GM23338 (cell line): Measurements from ENCODE around the gene CHAF1B. TPM values are rescaled to one million over a fixed set of nuclear protein-coding genes. Genes with fewer than 3 reads are reported as not detected.

ENCODE experiments used
- ATAC-seq: fragments of 200-7000 bp; cut with Tn5 transposase; 3 replicates; pipeline ENCODE4 v1.9.1; 2020
- DNase-seq: peaks from one replicate; pipeline ENCODE4 v3.0.0-alpha.2; 2015; ENCODE audit warnings: low spot score
- H2AFZ ChIP-seq: fragments of 200-600 bp; sonication (generic); 2 replicates; pipeline ENCODE4 v1.8.0; 2016; ENCODE audit warnings: antibody characterized with exemption, mild to moderate bottlenecking, moderate library complexity
- H3F3A ChIP-seq: fragments of 200-600 bp; sonication (generic); replicated peaks from 2 replicates; pipeline ENCODE4 v1.8.0; 2017; ENCODE audit warnings: antibody characterized with exemption, mixed run types, low read depth
- H3K27ac ChIP-seq: fragments of 200-600 bp; sonication (generic); 2 replicates; pipeline ENCODE4 v1.6.1; 2016; ENCODE audit warnings: low read depth
- H3K27me3 ChIP-seq: fragments of 200-600 bp; sonication (generic); 2 replicates; pipeline ENCODE4 v1.8.0; 2016; ENCODE audit warnings: mild to moderate bottlenecking, mixed run types, moderate library complexity; ENCODE audit not compliant: insufficient read depth
- H3K36me3 ChIP-seq: fragments of 200-600 bp; sonication (generic); 2 replicates; pipeline ENCODE4 v1.8.0; 2016; ENCODE audit warnings: mild to moderate bottlenecking; ENCODE audit not compliant: insufficient read depth
- H3K4me1 ChIP-seq: fragments of 200-600 bp; sonication (generic); 2 replicates; pipeline ENCODE4 v1.8.0; 2016; ENCODE audit warnings: mild to moderate bottlenecking, moderate library complexity; ENCODE audit not compliant: insufficient read depth
- H3K4me2 ChIP-seq: fragments of 200-600 bp; sonication (generic); 2 replicates; pipeline ENCODE4 v1.7.1; 2017; ENCODE audit warnings: mixed run types
- H3K4me3 ChIP-seq: fragments of 200-600 bp; sonication (generic); 2 replicates; pipeline ENCODE4 v1.6.1; 2016; ENCODE audit warnings: mixed run types
- H3K79me2 ChIP-seq: fragments of 200-600 bp; sonication (generic); replicated peaks from 2 replicates; pipeline ENCODE4 v1.8.0; 2017; ENCODE audit warnings: mild to moderate bottlenecking; ENCODE audit not compliant: insufficient read depth
- H3K9me2 ChIP-seq: fragments of 200-600 bp; sonication (generic); 2 replicates; pipeline ENCODE4 v1.8.0; 2017; ENCODE audit not compliant: insufficient read depth
- H4K20me1 ChIP-seq: fragments of 200-600 bp; sonication (generic); replicated peaks from 2 replicates; pipeline ENCODE4 v1.8.0; 2017; ENCODE audit warnings: mild to moderate bottlenecking; ENCODE audit not compliant: insufficient read depth
- H3K27ac Mint-ChIP-seq: 2 replicates; pipeline ENCODE4 v1.8.0; 2020; ENCODE audit warnings: inconsistent platforms, mild to moderate bottlenecking, moderate library complexity, mixed read lengths
- H3K27me3 Mint-ChIP-seq: 3 replicates; pipeline ENCODE4 v1.8.0; 2022; ENCODE audit warnings: low read depth, mild to moderate bottlenecking, moderate library complexity, mixed read lengths, inconsistent platforms; ENCODE audit not compliant: insufficient read depth, poor library complexity
- H3K36me3 Mint-ChIP-seq: 3 replicates; pipeline ENCODE4 v1.8.0; 2021; ENCODE audit warnings: low read depth, mild to moderate bottlenecking, inconsistent platforms, moderate library complexity, mixed read lengths
- H3K4me1 Mint-ChIP-seq: 3 replicates; pipeline ENCODE4 v1.8.0; 2020; ENCODE audit warnings: mild to moderate bottlenecking, inconsistent platforms, mixed read lengths
- H3K4me3 Mint-ChIP-seq: 3 replicates; pipeline ENCODE4 v1.8.0; 2021; ENCODE audit warnings: moderate library complexity, mild to moderate bottlenecking, inconsistent platforms, mixed read lengths
- H3K9me3 Mint-ChIP-seq: 3 replicates; pipeline ENCODE4 v1.8.0; 2020; ENCODE audit warnings: moderate library complexity, mild to moderate bottlenecking, inconsistent platforms, mixed read lengths
- CREB1 ChIP-seq: fragments of 250-450 bp; sonication (Bioruptor Pico); IDR thresholded peaks from 2 replicates; pipeline ENCODE4 v1.5.0; 2020; ENCODE audit warnings: low read depth, mild to moderate bottlenecking, moderate library complexity
- EZH2 ChIP-seq: fragments of 200-600 bp; sonication (generic); IDR thresholded peaks from one replicate; pipeline ENCODE4 v1.8.0; 2017; ENCODE audit warnings: antibody characterized with exemption, mild to moderate bottlenecking, low read depth; ENCODE audit not compliant: unreplicated experiment
- EZH2phosphoT487 ChIP-seq: fragments of 200-600 bp; sonication (generic); IDR thresholded peaks from one replicate; pipeline ENCODE4 v1.8.1; 2018; ENCODE audit warnings: antibody characterized with exemption; ENCODE audit not compliant: unreplicated experiment
- NANOG ChIP-seq: IDR thresholded peaks from 2 replicates; pipeline ENCODE4 v1.6.1; 2016; ENCODE audit warnings: antibody characterized with exemption, borderline replicate concordance
- STAT1 ChIP-seq: IDR thresholded peaks from one replicate; pipeline ENCODE4 v1.6.1; 2016; ENCODE audit warnings: antibody characterized with exemption; ENCODE audit not compliant: unreplicated experiment
- ZNF114 ChIP-seq: fragments of 250-450 bp; sonication (Bioruptor Pico); IDR thresholded peaks from 2 replicates; pipeline ENCODE4 v1.5.0; 2020; ENCODE audit warnings: mild to moderate bottlenecking, moderate library complexity
- ZNF331 ChIP-seq: fragments of 250-450 bp; sonication (Bioruptor Pico); IDR thresholded peaks from 2 replicates; pipeline ENCODE4 v1.5.0; 2020; ENCODE audit warnings: low read depth, mild to moderate bottlenecking, moderate library complexity
- polyA plus RNA-seq: library from polyadenylated mRNA; unstranded; fragments of >200 nt; fragmentation: Nextera tagmentation; extraction: Ambion mirVana; gene quantifications from 2 replicates; pipeline ENCODE4 v1.2.1, GENCODE V29; 2016
- total RNA-seq: library from RNA; depleted of rRNA; stranded (reverse); fragments of >200 nt; shearing (Covaris generic); gene quantifications from 2 replicates; pipeline ENCODE4 v1.2.3, GENCODE V29; 2014
- TF ChIP-seq, protein P1 (sequence below), 2 experiments: fragments of 200-600 bp in 1 of 2; sonication (generic) in 1 of 2; conservative IDR thresholded peaks; 2 replicates each; pipeline versions ENCODE4 v1.5.1 to v1.6.1; 2016 to 2017; ENCODE audit warnings: antibody characterized with exemption in 2 of 2, low read depth in 2 of 2, mild to moderate bottlenecking in 2 of 2, moderate library complexity in 1 of 2
- TF ChIP-seq, protein P2 (sequence below): IDR thresholded peaks from one replicate; pipeline ENCODE4 v1.6.1; 2018; ENCODE audit warnings: antibody characterized with exemption; ENCODE audit not compliant: unreplicated experiment
- TF ChIP-seq, protein P3 (sequence below): IDR thresholded peaks from 2 replicates; pipeline ENCODE4 v1.6.1; 2016; ENCODE audit warnings: antibody characterized with exemption

Gene CHAF1B
- total and polyA plus RNA-seq, 2 experiments from 2014 or later, result 7.9 to 13.1 TPM

DNA sequence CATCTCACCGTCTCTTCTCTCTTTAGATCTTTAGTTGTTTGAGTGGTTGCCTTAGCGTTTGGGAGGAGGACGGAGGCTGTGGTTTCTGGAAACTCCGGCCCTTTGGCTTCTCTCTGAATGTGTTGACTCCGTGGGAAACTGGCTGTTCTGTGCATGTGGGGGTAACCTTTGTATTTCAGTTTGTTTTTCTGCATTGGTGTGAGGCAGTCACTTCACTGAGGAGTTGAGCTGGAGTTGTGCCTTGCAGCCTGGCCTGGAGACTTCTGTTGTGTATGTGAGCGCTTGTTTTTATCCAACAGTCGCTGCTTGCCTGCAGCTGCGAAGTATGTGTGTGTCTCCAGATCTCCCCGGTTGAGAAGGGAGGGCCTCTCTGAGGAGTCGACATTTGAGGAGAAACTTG lies 61.1 kb downstream of the CHAF1B start:
- Histone ChIP-seq H3K4me2 (no peak overlapping the region), H2AFZ (peak overlapping the region; percentile 97), H3K27ac (no peak overlapping the region), H3K36me3 (no peaks in the 10 kb centered on the region), H3F3A (no peaks in the 10 kb centered on the region), H3K9me2 (no peaks in the 10 kb centered on the region), H3K27me3 (no peaks in the 10 kb centered on the region), H3K4me3 (no peak overlapping the region), H4K20me1 (no peaks in the 10 kb centered on the region), H3K4me1 (no peaks in the 10 kb centered on the region), H3K79me2 (no peaks in the 10 kb centered on the region)
- H3K27ac Mint-ChIP-seq, result no peak overlapping the region; the same call in 1 of the 2 replicates
- peaks cover 4% of the 10 kb centered on the region; the same call in 1 of the 3 replicates for H3K4me1 Mint-ChIP-seq
- no peaks in the 10 kb centered on the region for H3K36me3 Mint-ChIP-seq
- TF ChIP-seq, protein P1, sequence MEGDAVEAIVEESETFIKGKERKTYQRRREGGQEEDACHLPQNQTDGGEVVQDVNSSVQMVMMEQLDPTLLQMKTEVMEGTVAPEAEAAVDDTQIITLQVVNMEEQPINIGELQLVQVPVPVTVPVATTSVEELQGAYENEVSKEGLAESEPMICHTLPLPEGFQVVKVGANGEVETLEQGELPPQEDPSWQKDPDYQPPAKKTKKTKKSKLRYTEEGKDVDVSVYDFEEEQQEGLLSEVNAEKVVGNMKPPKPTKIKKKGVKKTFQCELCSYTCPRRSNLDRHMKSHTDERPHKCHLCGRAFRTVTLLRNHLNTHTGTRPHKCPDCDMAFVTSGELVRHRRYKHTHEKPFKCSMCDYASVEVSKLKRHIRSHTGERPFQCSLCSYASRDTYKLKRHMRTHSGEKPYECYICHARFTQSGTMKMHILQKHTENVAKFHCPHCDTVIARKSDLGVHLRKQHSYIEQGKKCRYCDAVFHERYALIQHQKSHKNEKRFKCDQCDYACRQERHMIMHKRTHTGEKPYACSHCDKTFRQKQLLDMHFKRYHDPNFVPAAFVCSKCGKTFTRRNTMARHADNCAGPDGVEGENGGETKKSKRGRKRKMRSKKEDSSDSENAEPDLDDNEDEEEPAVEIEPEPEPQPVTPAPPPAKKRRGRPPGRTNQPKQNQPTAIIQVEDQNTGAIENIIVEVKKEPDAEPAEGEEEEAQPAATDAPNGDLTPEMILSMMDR (conservative IDR thresholded peaks at IDR 0.05; ENCODE audit: low read depth in 2 of 2), result no peak
- H3K27me3 Mint-ChIP-seq, result peaks cover 2% of the 10 kb centered on the region
- ATAC-seq (no peak), DNase-seq (no peak)
- H3K9me3 Mint-ChIP-seq, result no peaks in the 10 kb centered on the region
- H3K4me3 Mint-ChIP-seq, result no peak overlapping the region

DNA sequence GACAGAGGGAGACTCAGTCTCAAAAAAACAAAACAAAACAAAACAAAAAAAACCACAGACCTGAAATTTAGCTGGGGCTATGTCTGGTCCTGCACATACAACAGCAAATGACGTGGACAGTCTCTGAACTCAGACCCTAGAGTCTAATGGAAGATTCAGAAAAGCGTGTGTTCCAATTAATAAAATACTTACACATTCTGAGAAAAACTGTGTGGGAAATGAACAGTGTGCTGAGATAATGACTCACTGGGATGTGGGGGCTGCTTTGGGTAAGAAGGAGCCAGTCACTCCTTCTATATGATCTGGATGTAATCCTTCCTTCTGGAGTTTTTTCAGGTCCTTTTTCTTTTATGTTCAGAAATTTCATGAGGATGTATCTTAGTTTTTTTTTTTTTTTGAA lies 65.3 kb downstream of the CHAF1B start:
- Histone ChIP-seq H3K36me3 (no peaks in the 10 kb centered on the region), H3F3A (no peaks in the 10 kb centered on the region), H3K4me1 (peaks cover 13% of the 10 kb centered on the region), H3K9me2 (no peaks in the 10 kb centered on the region), H4K20me1 (no peaks in the 10 kb centered on the region), H3K27ac (no peak overlapping the region), H3K4me3 (no peak overlapping the region), H3K79me2 (no peaks in the 10 kb centered on the region), H3K27me3 (no peaks in the 10 kb centered on the region), H3K4me2 (no peak overlapping the region), H2AFZ (no peak overlapping the region)
- H3K27ac Mint-ChIP-seq, result no peak overlapping the region
- DNase-seq, result no peak
- no peaks in the 10 kb centered on the region for H3K36me3 Mint-ChIP-seq
- ATAC-seq, result no peak
- no peak overlapping the region for H3K4me3 Mint-ChIP-seq
- peaks cover 20% of the 10 kb centered on the region for H3K4me1 Mint-ChIP-seq
- no peaks in the 10 kb centered on the region for H3K9me3 Mint-ChIP-seq
- TF ChIP-seq EZH2 (no peak), STAT1 (no peak)
- TF ChIP-seq, protein P2, sequence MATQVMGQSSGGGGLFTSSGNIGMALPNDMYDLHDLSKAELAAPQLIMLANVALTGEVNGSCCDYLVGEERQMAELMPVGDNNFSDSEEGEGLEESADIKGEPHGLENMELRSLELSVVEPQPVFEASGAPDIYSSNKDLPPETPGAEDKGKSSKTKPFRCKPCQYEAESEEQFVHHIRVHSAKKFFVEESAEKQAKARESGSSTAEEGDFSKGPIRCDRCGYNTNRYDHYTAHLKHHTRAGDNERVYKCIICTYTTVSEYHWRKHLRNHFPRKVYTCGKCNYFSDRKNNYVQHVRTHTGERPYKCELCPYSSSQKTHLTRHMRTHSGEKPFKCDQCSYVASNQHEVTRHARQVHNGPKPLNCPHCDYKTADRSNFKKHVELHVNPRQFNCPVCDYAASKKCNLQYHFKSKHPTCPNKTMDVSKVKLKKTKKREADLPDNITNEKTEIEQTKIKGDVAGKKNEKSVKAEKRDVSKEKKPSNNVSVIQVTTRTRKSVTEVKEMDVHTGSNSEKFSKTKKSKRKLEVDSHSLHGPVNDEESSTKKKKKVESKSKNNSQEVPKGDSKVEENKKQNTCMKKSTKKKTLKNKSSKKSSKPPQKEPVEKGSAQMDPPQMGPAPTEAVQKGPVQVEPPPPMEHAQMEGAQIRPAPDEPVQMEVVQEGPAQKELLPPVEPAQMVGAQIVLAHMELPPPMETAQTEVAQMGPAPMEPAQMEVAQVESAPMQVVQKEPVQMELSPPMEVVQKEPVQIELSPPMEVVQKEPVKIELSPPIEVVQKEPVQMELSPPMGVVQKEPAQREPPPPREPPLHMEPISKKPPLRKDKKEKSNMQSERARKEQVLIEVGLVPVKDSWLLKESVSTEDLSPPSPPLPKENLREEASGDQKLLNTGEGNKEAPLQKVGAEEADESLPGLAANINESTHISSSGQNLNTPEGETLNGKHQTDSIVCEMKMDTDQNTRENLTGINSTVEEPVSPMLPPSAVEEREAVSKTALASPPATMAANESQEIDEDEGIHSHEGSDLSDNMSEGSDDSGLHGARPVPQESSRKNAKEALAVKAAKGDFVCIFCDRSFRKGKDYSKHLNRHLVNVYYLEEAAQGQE, result no peak
- peaks cover 6% of the 10 kb centered on the region for H3K27me3 Mint-ChIP-seq

DNA sequence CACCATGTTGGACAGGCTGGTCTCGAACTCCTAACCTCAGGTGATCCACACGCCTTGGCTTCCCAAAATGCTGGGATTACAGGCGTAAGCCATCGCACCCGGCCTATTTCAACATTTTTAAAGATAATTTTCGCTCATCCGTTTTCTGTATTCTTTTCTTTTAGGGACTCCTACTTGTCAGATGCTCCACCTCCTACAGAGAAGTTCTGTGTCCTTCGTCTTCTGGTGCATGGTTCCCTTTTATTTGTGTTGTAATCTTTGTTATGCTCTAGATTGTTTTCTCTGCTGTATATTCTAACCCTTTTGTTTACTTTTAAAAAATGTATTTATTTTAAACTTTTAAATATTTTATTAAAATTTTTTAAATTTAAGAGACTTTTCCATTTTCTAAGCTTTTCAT lies 66.3 kb downstream of the CHAF1B start:
- H3K9me3 Mint-ChIP-seq, result no peaks in the 10 kb centered on the region
- Histone ChIP-seq H3F3A (no peaks in the 10 kb centered on the region), H3K27ac (no peak overlapping the region), H3K4me3 (no peak overlapping the region), H3K4me2 (no peak overlapping the region), H4K20me1 (no peaks in the 10 kb centered on the region), H3K79me2 (no peaks in the 10 kb centered on the region), H3K27me3 (no peaks in the 10 kb centered on the region), H3K36me3 (no peaks in the 10 kb centered on the region), H3K9me2 (no peaks in the 10 kb centered on the region), H2AFZ (no peak overlapping the region), H3K4me1 (peaks cover 13% of the 10 kb centered on the region)
- DNase-seq (no peak), ATAC-seq (no peak)
- no peaks in the 10 kb centered on the region for H3K36me3 Mint-ChIP-seq
- H3K27ac Mint-ChIP-seq, result no peak overlapping the region
- H3K27me3 Mint-ChIP-seq, result peaks cover 5% of the 10 kb centered on the region
- H3K4me3 Mint-ChIP-seq, result no peak overlapping the region
- peaks cover 18% of the 10 kb centered on the region for H3K4me1 Mint-ChIP-seq
- TF ChIP-seq EZH2 (no peak), EZH2phosphoT487 (no peak), ZNF331 (CRISPR knock-in tag) (no peak), CREB1 (CRISPR knock-in tag) (no peak), NANOG (no peak), ZNF114 (no peak)
- TF ChIP-seq, protein P2, result no peak
- TF ChIP-seq, protein P3, sequence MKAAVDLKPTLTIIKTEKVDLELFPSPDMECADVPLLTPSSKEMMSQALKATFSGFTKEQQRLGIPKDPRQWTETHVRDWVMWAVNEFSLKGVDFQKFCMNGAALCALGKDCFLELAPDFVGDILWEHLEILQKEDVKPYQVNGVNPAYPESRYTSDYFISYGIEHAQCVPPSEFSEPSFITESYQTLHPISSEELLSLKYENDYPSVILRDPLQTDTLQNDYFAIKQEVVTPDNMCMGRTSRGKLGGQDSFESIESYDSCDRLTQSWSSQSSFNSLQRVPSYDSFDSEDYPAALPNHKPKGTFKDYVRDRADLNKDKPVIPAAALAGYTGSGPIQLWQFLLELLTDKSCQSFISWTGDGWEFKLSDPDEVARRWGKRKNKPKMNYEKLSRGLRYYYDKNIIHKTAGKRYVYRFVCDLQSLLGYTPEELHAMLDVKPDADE, result no peak
